ENCODE data around the gene NDUFS4. TPM values are rescaled to one million over a fixed set of nuclear protein-coding genes. Genes with fewer than 3 reads are reported as not detected.
"Not testable (repeated sequence)": the region's sequence is repeated elsewhere in the genome, so short reads cannot be mapped to it uniquely, and the experiment has no call there.

Gene NDUFS4
- total RNA-seq, 2 donors from 2014 or later, result 114 to 136 TPM

DNA sequence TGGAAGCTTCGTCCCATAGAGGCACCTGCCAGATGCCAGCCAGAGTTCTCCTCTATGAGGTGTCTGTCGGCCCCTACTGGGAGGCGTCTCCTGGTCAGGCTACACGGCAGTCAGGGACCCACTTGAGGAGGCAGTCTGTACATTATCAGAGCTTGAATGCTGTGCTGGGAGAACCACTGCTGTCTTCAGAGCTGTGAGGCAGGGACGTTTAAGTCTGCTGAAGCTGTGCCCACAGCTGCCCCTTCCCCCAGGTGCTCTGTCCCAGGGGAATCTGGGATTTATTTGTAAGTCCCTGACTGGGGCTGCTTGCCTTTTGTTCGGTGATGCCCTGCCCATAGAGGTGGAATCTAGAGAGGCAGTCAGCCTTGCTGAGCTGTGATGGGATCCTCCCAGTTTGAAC lies 70.8 kb downstream of the NDUFS4 start:
- no peak for ATAC-seq
- no peak for DNase-seq
- intact Hi-C loops (cut with DNase I), result no loop called here

DNA sequence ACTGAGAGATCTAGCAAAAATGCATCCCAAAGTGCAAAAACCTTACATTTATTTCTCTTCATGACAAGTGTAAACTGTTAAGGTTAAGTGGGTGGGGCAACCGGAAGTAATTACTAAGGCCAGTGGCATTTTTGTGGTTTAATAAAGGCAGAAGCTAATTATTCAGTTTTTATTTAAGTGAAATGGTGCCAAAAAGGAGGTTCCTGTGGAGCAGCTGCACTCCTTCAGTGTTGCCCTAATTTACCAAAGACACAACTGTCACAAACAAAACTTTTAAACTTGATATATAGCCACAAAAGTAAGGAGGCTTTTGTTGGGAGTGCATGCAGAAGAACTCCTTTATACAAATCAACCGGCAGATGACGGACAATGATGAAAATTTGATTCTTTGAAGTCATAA lies 81.6 kb downstream of the NDUFS4 start:
- DNase-seq, result no peak
- ATAC-seq, result no peak
- intact Hi-C loops (cut with DNase I), result no loop called here

DNA sequence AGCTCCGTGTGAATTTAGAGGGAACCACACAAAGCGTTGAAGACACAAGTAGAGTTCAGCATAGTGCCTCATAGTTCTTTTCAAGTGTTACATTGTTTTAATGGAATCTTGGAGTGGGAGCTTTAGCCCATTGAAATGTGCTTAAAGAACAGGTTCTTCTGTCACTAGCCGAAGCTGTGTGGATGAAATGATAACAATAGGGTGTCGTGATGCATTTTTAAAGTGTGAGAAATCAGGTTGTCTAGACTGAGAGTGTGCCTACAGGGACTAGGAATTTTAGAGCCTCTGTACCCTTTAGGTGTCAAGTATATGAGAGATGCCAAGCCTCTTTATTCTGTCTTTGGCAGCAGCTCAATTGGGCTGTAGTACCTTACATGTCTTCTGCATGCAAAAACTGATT lies 83.0 kb downstream of the NDUFS4 start:
- DNase-seq (no peak), ATAC-seq (peak; percentile 65 to 87)
- intact Hi-C loops (cut with DNase I), result no loop called here

- intact Hi-C loops (cut with DNase I), result no loop called here
- ATAC-seq (no peak), DNase-seq (no peak)
These were observed 84.6 kb downstream of the NDUFS4 start for GRCh38 chr5:53645078-53645477.

GRCh38 chr5:53649352-53649751 lies 88.9 kb downstream of the NDUFS4 start:
- no peak for DNase-seq
- intact Hi-C loops (cut with DNase I), result no loop called here
- no peak for ATAC-seq

DNA sequence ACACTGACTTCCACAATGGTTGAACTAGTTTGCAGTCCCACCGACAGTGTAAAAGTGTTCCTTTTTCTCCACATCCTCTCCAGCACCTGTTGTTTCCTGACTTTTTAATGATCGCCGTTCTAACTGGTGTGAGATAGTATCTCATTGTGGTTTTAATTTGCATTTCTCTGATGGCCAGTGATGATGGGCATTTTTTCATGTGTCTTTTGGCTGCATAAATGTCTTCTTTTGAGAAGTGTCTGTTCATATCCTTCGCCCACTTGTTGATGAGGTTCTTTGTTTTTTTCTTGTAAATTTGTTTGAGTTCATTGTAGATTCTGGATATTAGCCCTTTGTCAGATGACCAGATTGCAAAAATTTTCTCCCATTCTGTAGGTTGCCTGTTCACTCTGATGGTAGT lies 100.1 kb downstream of the NDUFS4 start:
- DNase-seq; ATAC-seq; intact Hi-C loops (cut with DNase I): not testable (repeated sequence)

GRCh38 chr5:53665313-53665712 lies 104.9 kb downstream of the NDUFS4 start:
- DNase-seq; intact Hi-C loops (cut with DNase I); ATAC-seq: not testable (repeated sequence)

- intact Hi-C loops (cut with DNase I), result no loop called here
- ATAC-seq (no peak), DNase-seq (no peak)
These were observed 107.2 kb downstream of the NDUFS4 start for GRCh38 chr5:53667621-53668020.

GRCh38 chr5:53671447-53671846 lies 111.0 kb downstream of the NDUFS4 start:
- intact Hi-C loops (cut with DNase I), result no loop called here
- DNase-seq, result no peak
- no peak for ATAC-seq

DNA sequence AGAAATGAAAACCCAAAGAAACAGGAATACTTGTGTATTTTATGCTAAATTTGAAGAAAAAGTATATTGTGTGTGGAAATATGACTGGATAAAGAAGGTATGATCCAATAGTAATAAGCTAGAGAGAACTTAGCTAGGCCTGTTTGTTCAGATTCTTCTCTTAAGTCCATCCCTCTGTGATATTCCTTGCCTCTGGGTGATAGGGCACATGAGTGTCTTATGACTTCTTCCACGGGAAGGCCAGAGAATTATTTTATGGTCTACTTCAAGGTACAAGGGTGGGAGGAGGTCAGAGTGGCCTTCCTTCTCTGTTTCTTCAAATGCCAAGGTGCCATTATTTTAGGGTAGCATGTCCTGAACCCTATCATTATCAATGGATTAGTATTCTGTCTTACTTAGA lies 113.7 kb downstream of the NDUFS4 start:
- ATAC-seq (no peak), DNase-seq (no peak)
- intact Hi-C loops (cut with DNase I), result no loop called here

GRCh38 chr5:53677632-53678031 lies 117.2 kb downstream of the NDUFS4 start:
- intact Hi-C loops (cut with DNase I), result no loop called here
- no peak for ATAC-seq
- DNase-seq, result no peak

DNA sequence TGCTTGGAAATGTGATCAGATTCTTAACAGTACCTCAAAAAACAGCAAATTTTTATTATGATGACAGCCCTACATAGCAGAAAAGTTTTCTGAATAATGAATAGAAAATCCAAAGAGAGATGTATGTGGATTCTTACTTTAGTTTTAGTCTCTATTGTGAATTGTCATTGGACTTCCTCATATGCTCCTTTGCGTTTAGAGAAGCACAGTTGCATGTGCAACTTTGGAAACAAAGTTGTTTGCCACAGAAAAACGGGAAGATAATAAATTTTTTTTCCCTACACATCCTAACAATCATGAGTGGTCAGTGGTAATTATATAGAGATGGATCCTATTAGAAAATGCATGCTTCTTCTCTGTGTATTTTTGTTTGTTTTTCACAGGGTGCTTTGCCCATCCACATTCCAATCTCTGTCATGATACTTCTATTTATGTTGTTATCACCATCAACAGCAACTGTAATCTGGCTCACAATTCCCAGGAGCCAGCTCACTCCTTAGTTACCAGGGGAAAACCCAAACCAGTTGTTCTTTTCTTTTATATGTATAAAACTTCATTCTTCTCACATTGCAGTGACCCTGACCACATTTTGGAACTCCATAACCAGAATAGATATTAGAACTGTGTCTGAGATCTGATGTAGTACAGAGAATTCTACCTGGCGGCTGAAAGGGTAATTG lies 118.7 kb downstream of the NDUFS4 start:
- intact Hi-C loops (cut with DNase I), result no loop called here
- no peak for ATAC-seq
- DNase-seq, result no peak

DNA sequence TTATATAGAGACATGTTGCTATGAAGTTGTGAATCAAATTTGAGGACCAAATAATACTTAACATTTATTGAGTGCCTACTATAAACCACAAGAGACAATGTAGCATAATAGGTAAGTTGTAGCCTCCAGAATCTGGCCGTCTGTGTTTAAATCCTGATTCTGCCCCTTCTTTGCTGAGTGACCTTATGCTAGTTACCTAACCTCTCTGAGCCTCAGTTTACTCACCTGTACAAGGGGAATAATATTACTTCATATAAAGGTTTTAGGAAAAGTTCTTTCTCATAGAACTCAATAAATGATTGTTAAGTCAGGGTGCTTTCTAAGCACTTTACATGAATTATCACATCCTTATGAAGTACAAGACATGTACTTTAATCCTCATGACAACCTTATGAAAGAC lies 120.6 kb downstream of the NDUFS4 start:
- intact Hi-C loops (cut with DNase I), result no loop called here
- no peak for ATAC-seq
- DNase-seq, result no peak

DNA sequence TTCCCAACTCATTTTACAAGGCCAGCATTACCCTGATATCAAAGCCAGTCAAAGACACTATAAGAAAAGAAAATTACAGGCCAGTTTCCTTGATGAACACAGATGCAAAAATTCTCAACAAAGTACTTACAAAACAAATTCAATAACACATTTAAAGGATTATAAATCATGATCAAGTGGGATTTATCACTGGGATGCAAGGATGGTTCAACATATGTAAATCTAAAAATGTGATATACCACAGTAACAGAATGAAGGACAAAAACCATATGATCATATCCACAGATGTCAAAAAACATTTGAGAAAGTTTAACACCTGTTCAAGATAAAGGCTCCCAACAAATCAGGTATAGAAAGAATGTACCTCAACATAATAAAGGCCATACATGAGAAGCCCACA lies 130.6 kb downstream of the NDUFS4 start:
- intact Hi-C loops (cut with DNase I), result no loop called here
- ATAC-seq (no peak), DNase-seq (no peak)

DNA sequence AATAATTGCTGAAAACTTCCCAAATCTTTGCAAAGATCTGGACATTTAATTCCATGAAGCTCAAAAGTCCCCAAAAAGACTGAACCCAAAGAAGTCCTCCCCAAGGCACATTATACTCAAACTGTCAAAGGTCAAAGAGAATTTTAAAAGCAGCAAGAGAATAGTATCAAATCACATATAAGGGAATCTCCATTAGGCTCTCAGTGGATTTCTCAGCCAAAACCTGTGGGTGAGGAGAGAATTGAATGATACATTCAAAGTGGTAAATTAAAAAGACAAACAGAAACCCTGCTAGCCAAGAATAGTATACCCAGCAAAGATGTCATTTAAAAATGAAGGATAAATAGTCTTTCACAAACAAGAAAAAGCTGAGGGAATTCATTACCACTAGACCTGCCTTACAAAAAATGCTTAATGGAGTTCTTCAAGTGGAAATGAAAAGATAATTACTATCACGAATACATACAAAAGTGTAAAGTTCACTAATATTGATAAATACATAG lies 134.1 kb downstream of the NDUFS4 start:
- intact Hi-C loops (cut with DNase I), result no loop called here
- ATAC-seq (no peak), DNase-seq (no peak)

DNA sequence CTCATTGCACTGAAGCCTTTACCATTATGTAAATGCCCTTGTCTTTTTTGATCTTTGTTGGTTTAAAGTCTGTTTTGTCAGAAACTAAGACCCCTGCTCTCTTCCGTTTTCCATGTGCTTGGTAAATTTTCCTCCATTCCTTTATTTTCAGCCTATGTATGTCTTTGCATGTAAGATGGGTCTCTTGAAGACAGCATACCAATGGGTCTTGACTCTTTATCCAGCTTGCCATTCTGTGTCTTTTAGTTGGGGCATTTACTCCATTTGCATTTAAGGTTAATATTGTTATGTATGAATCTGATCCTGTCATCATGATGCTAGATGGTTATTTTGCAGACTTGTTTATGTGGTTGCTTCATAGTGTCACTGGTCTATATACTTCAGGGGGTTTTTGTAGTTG lies 150.0 kb downstream of the NDUFS4 start:
- intact Hi-C loops (cut with DNase I); ATAC-seq; DNase-seq: not testable (repeated sequence)

DNA sequence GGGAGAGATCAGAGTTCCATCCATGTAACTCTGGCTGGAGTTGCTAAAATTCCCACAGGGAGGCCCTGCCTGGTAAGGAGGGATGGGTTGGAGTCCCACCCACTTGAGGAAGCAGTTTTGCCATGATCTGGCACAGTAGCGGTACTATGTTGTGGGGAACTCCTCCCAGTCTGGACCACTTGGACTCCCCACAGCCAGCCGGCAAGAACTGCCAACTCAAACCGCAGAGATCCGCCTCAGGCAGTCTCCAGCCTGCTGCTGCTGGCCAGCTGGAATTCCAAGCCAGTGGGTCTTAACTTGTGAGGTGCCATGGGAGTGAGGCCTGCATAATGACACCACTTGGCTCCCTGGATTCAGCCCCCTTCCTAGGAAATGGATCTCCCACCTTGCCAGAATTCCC lies 151.9 kb downstream of the NDUFS4 start:
- DNase-seq (no peak), ATAC-seq (no peak)
- intact Hi-C loops (cut with DNase I), result no loop called here

- DNase-seq (no peak), ATAC-seq (no peak)
- intact Hi-C loops (cut with DNase I), result no loop called here
These were observed 153.7 kb downstream of the NDUFS4 start for GRCh38 chr5:53713978-53714666.

DNA sequence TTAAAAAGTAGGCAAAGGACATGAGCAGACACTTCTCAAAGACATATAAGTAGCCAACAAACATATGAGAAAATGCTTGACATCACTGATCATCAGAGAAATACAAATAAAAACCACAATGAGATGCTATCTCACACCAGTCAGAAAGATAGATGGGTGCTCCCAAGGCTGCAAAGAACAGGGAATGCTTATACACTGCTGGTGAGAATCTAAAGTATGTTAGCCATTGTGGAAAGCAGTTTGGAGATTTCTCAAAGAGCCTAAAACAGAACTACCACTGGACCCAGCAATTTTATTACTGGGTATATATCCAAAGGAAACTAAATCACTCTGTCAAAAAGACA lies 154.2 kb downstream of the NDUFS4 start:
- DNase-seq, result no peak
- ATAC-seq, result no peak
- intact Hi-C loops (cut with DNase I), result no loop called here

DNA sequence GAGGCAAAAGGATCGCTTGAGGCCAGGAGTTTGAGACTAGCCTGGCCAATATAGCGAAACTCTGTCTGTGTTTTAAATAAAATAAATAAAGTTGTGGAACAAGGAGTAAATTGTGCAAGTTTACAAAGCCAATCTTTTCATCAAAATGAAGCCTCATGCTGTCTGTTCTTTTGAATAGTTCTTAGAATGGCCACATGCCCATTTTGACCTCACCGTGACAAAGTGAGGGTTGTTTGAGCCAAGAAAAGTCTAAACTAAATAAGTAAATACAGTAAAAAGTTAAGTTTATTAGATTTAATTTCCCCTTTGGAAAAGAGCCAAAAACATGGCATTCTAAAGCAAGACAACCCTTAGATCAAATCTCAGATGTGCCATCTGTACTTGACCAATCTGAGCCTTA lies 165.7 kb downstream of the NDUFS4 start:
- ATAC-seq (no peak), DNase-seq (no peak)
- intact Hi-C loops (cut with DNase I), result no loop called here

- intact Hi-C loops (cut with DNase I), result no loop called here
- no peak for DNase-seq
- ATAC-seq, result no peak
These were observed 170.5 kb downstream of the NDUFS4 start for GRCh38 chr5:53730943-53731342.

All from left cardiac atrium (tissue), 4 donors.